ENCODE data around the gene TTC13. TPM values are rescaled to one million over a fixed set of nuclear protein-coding genes. Genes with fewer than 3 reads are reported as not detected.
A peak's percentile ranks its signal among the peaks of the same experiment; 100 is the strongest.

The TTC13 gene
- total RNA-seq, 1 donor from 2014 or later, result 35.4 TPM

DNA sequence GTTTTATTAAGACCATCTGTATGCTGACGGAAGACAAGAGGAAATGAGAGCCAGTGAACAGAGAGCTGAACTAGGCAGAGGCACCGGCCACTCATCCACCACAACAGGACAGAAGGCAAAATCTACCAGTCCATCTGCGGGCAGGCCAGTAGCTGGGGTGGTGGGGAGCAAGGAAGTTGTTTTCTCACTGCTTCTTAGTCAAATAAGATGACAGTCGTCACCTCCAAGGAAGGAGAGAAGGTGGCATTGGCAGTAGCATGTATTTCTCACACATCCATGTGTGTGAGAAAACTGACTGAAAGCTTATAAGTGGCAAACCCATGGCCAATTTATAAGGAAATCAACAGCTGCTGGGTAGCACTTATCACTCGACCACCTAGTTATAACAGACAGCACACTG lies 8.2 kb downstream of the TTC13 start:
- ChIA-PET POLR2A (interaction anchor here (0.8 kb wide), 1 partner anchor 8 kb away, joined by 4 read pairs; the partner anchor contains the start of genes ARV1 and TTC13), CTCF (no interaction called here)

DNA sequence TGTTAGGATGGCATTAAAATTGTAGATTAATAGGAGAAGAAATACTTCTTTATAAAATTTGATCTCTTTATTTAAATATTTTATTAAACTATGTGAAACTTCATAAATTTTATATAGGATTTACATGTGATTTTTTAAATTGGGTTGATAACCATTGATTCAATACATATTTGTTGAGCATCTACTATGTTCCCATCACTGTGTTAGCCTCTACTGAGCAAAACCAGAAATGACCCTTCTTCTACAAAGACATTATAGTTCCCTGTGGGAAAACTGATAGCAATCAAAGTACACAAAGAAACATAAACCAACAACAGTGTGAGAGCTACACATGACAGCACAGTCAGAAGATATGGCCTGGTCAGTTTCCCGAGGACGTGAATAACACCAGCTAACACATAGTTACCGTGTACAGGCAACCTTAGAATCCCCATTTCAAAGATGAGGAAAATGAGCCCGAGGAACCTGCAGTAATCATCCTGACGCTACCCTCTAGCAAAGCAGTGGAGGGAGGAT lies 12.2 kb downstream of the TTC13 start:
- intact Hi-C loops (cut with micrococcal nuclease), result no loop called here
- no peaks in the 10 kb centered on the region for H3K9me3 Mint-ChIP-seq
- DNase-seq (no peak), ATAC-seq (ENCODE audit: low read depth) (no peak)
- TF ChIP-seq, protein P1, sequence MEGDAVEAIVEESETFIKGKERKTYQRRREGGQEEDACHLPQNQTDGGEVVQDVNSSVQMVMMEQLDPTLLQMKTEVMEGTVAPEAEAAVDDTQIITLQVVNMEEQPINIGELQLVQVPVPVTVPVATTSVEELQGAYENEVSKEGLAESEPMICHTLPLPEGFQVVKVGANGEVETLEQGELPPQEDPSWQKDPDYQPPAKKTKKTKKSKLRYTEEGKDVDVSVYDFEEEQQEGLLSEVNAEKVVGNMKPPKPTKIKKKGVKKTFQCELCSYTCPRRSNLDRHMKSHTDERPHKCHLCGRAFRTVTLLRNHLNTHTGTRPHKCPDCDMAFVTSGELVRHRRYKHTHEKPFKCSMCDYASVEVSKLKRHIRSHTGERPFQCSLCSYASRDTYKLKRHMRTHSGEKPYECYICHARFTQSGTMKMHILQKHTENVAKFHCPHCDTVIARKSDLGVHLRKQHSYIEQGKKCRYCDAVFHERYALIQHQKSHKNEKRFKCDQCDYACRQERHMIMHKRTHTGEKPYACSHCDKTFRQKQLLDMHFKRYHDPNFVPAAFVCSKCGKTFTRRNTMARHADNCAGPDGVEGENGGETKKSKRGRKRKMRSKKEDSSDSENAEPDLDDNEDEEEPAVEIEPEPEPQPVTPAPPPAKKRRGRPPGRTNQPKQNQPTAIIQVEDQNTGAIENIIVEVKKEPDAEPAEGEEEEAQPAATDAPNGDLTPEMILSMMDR (IDR thresholded peaks at IDR 0.05), result no peak
- H3K27ac Mint-ChIP-seq, result no peak overlapping the region
- H3K36me3 Mint-ChIP-seq (ENCODE audit: low read depth), result peaks cover 13% of the 10 kb centered on the region
- CTCF ChIA-PET, result no interaction called here
- POLR2A ChIA-PET, result no interaction called here
- peaks cover 43% of the 10 kb centered on the region for H3K4me1 Mint-ChIP-seq
- no peak overlapping the region for H3K4me3 Mint-ChIP-seq
- no peaks in the 10 kb centered on the region for H3K27me3 Mint-ChIP-seq

More for the DNA sequence above, 8.2 kb downstream of the TTC13 start:
- DNase-seq, result no peak
- H3K36me3 Mint-ChIP-seq (ENCODE audit: low read depth), result peaks cover 11% of the 10 kb centered on the region
- H3K9me3 Mint-ChIP-seq, result no peaks in the 10 kb centered on the region
- H3K27ac Mint-ChIP-seq, result peak overlapping the region; percentile 69
- H3K27me3 Mint-ChIP-seq, result no peaks in the 10 kb centered on the region
- ATAC-seq (ENCODE audit: low read depth), result no peak
- no peak overlapping the region for H3K4me3 Mint-ChIP-seq
- TF ChIP-seq, protein P1 (IDR thresholded peaks at IDR 0.05), result no peak
- peaks cover 50% of the 10 kb centered on the region for H3K4me1 Mint-ChIP-seq
- intact Hi-C loops (cut with micrococcal nuclease), result no loop called here

DNA sequence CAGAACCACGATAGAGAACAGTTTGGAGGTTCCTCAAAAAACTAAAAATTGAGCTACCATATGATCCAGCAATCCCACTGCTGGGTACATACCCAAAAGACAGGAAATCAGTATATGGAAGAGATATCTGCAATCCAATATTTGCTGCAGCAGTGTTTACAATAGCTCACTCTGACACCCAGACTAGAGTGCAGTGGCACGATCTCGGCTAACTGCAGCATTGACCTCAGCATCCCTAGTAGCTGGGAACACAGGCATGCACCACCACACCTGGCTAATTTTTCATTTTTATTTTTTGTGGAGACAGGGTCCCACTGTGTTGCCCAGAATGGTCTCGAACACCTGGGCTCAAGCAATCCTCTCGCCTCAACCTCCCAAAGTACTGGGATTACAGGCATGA lies 13.1 kb downstream of the TTC13 start:
- peaks cover 43% of the 10 kb centered on the region for H3K4me1 Mint-ChIP-seq
- DNase-seq (no peak), ATAC-seq (ENCODE audit: low read depth) (no peak)
- H3K36me3 Mint-ChIP-seq (ENCODE audit: low read depth), result peaks cover 18% of the 10 kb centered on the region
- ChIA-PET POLR2A (no interaction called here), CTCF (no interaction called here)
- no peak overlapping the region for H3K27ac Mint-ChIP-seq
- no peak overlapping the region for H3K4me3 Mint-ChIP-seq
- no peaks in the 10 kb centered on the region for H3K9me3 Mint-ChIP-seq
- no peaks in the 10 kb centered on the region for H3K27me3 Mint-ChIP-seq
- TF ChIP-seq, protein P1 (IDR thresholded peaks at IDR 0.05), result no peak
- intact Hi-C loops (cut with micrococcal nuclease), result no loop called here

GRCh38 chr1:230964896-230965295 lies 13.8 kb downstream of the TTC13 start:
- intact Hi-C loops (cut with micrococcal nuclease), result no loop called here
- H3K4me1 Mint-ChIP-seq, result peaks cover 39% of the 10 kb centered on the region
- TF ChIP-seq, protein P1 (IDR thresholded peaks at IDR 0.05), result no peak
- H3K27me3 Mint-ChIP-seq, result no peaks in the 10 kb centered on the region
- H3K9me3 Mint-ChIP-seq, result no peaks in the 10 kb centered on the region
- ATAC-seq (ENCODE audit: low read depth), result no peak
- H3K4me3 Mint-ChIP-seq, result no peak overlapping the region
- H3K36me3 Mint-ChIP-seq (ENCODE audit: low read depth), result peaks cover 22% of the 10 kb centered on the region
- no peak for DNase-seq
- CTCF ChIA-PET, result no interaction called here
- no peak overlapping the region for H3K27ac Mint-ChIP-seq
- POLR2A ChIA-PET, result no interaction called here

DNA sequence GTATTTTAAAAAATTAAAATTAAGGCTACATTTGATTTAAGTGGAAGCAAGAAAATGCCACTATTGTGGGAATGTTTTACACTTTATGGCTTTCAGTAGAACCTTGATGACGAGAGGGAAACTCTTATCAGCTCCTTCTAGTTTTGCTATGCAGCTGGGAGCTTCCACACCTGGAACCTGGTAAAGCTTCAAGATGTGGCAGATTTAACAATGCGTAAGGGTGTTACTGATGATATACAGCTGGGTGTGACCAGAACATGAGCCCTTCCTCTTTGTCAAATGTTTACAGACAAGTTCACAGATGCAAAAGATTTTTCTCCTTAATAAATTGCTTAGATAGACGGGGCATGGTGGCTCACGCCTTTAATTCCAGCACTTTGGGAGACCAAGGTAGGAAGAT lies 20.3 kb downstream of the TTC13 start:
- TF ChIP-seq, protein P1 (IDR thresholded peaks at IDR 0.05), result no peak
- DNase-seq (no peak), ATAC-seq (ENCODE audit: low read depth) (peak; percentile 22)
- no peaks in the 10 kb centered on the region for H3K27me3 Mint-ChIP-seq
- intact Hi-C loops (cut with micrococcal nuclease), result no loop called here
- ChIA-PET CTCF (interaction anchor here (0.6 to 1.7 kb wide), 3 partner anchors 14 to 660 kb away, joined by 3 to 4 read pairs (median 3); no protein-coding TSS in a partner anchor), POLR2A (interaction anchor here (0.7 to 2.3 kb wide), 3 partner anchors 14 to 669 kb away, joined by 4 to 13 read pairs (median 10); partner anchors contain the start of genes ARV1, DISC1 and TTC13)
- H3K4me3 Mint-ChIP-seq, result no peak overlapping the region
- peak overlapping the region; percentile 77 for H3K27ac Mint-ChIP-seq
- peaks cover 47% of the 10 kb centered on the region for H3K36me3 Mint-ChIP-seq (ENCODE audit: low read depth)
- H3K4me1 Mint-ChIP-seq, result peaks cover 41% of the 10 kb centered on the region
- H3K9me3 Mint-ChIP-seq, result no peaks in the 10 kb centered on the region
